GM23338 (cell line): Measurements from ENCODE around the gene CCDC30. TPM values are rescaled to one million over a fixed set of nuclear protein-coding genes. Genes with fewer than 3 reads are reported as not detected.

Experiments
- ATAC-seq: fragments of 200-7000 bp; cut with Tn5 transposase; 3 replicates; pipeline ENCODE4 v1.9.1; 2020
- DNase-seq: peaks from one replicate; pipeline ENCODE4 v3.0.0-alpha.2; 2015; ENCODE audit warnings: low spot score
- H2AFZ ChIP-seq: fragments of 200-600 bp; sonication (generic); 2 replicates; pipeline ENCODE4 v1.8.0; 2016; ENCODE audit warnings: antibody characterized with exemption, mild to moderate bottlenecking, moderate library complexity
- H3F3A ChIP-seq: fragments of 200-600 bp; sonication (generic); replicated peaks from 2 replicates; pipeline ENCODE4 v1.8.0; 2017; ENCODE audit warnings: antibody characterized with exemption, mixed run types, low read depth
- H3K27ac ChIP-seq: fragments of 200-600 bp; sonication (generic); 2 replicates; pipeline ENCODE4 v1.6.1; 2016; ENCODE audit warnings: low read depth
- H3K27me3 ChIP-seq: fragments of 200-600 bp; sonication (generic); 2 replicates; pipeline ENCODE4 v1.8.0; 2016; ENCODE audit warnings: mild to moderate bottlenecking, mixed run types, moderate library complexity; ENCODE audit not compliant: insufficient read depth
- H3K36me3 ChIP-seq: fragments of 200-600 bp; sonication (generic); 2 replicates; pipeline ENCODE4 v1.8.0; 2016; ENCODE audit warnings: mild to moderate bottlenecking; ENCODE audit not compliant: insufficient read depth
- H3K4me1 ChIP-seq: fragments of 200-600 bp; sonication (generic); 2 replicates; pipeline ENCODE4 v1.8.0; 2016; ENCODE audit warnings: mild to moderate bottlenecking, moderate library complexity; ENCODE audit not compliant: insufficient read depth
- H3K4me2 ChIP-seq: fragments of 200-600 bp; sonication (generic); 2 replicates; pipeline ENCODE4 v1.7.1; 2017; ENCODE audit warnings: mixed run types
- H3K4me3 ChIP-seq: fragments of 200-600 bp; sonication (generic); 2 replicates; pipeline ENCODE4 v1.6.1; 2016; ENCODE audit warnings: mixed run types
- H3K79me2 ChIP-seq: fragments of 200-600 bp; sonication (generic); replicated peaks from 2 replicates; pipeline ENCODE4 v1.8.0; 2017; ENCODE audit warnings: mild to moderate bottlenecking; ENCODE audit not compliant: insufficient read depth
- H3K9me2 ChIP-seq: fragments of 200-600 bp; sonication (generic); 2 replicates; pipeline ENCODE4 v1.8.0; 2017; ENCODE audit not compliant: insufficient read depth
- H4K20me1 ChIP-seq: fragments of 200-600 bp; sonication (generic); replicated peaks from 2 replicates; pipeline ENCODE4 v1.8.0; 2017; ENCODE audit warnings: mild to moderate bottlenecking; ENCODE audit not compliant: insufficient read depth
- H3K27ac Mint-ChIP-seq: 2 replicates; pipeline ENCODE4 v1.8.0; 2020; ENCODE audit warnings: inconsistent platforms, mild to moderate bottlenecking, moderate library complexity, mixed read lengths
- H3K27me3 Mint-ChIP-seq: 3 replicates; pipeline ENCODE4 v1.8.0; 2022; ENCODE audit warnings: low read depth, mild to moderate bottlenecking, moderate library complexity, mixed read lengths, inconsistent platforms; ENCODE audit not compliant: insufficient read depth, poor library complexity
- H3K36me3 Mint-ChIP-seq: 3 replicates; pipeline ENCODE4 v1.8.0; 2021; ENCODE audit warnings: low read depth, mild to moderate bottlenecking, inconsistent platforms, moderate library complexity, mixed read lengths
- H3K4me1 Mint-ChIP-seq: 3 replicates; pipeline ENCODE4 v1.8.0; 2020; ENCODE audit warnings: mild to moderate bottlenecking, inconsistent platforms, mixed read lengths
- H3K4me3 Mint-ChIP-seq: 3 replicates; pipeline ENCODE4 v1.8.0; 2021; ENCODE audit warnings: moderate library complexity, mild to moderate bottlenecking, inconsistent platforms, mixed read lengths
- H3K9me3 Mint-ChIP-seq: 3 replicates; pipeline ENCODE4 v1.8.0; 2020; ENCODE audit warnings: moderate library complexity, mild to moderate bottlenecking, inconsistent platforms, mixed read lengths
- CREB1 ChIP-seq: fragments of 250-450 bp; sonication (Bioruptor Pico); IDR thresholded peaks from 2 replicates; pipeline ENCODE4 v1.5.0; 2020; ENCODE audit warnings: low read depth, mild to moderate bottlenecking, moderate library complexity
- CTCF ChIP-seq, 2 experiments: fragments of 200-600 bp in 1 of 2; sonication (generic) in 1 of 2; conservative IDR thresholded peaks; 2 replicates each; pipeline versions ENCODE4 v1.5.1 to v1.6.1; 2016 to 2017; ENCODE audit warnings: antibody characterized with exemption in 2 of 2, low read depth in 2 of 2, mild to moderate bottlenecking in 2 of 2, moderate library complexity in 1 of 2
- ETS1 ChIP-seq: IDR thresholded peaks from 2 replicates; pipeline ENCODE4 v1.6.1; 2016; ENCODE audit warnings: antibody characterized with exemption
- EZH2 ChIP-seq: fragments of 200-600 bp; sonication (generic); IDR thresholded peaks from one replicate; pipeline ENCODE4 v1.8.0; 2017; ENCODE audit warnings: antibody characterized with exemption, mild to moderate bottlenecking, low read depth; ENCODE audit not compliant: unreplicated experiment
- EZH2phosphoT487 ChIP-seq: fragments of 200-600 bp; sonication (generic); IDR thresholded peaks from one replicate; pipeline ENCODE4 v1.8.1; 2018; ENCODE audit warnings: antibody characterized with exemption; ENCODE audit not compliant: unreplicated experiment
- JUNB ChIP-seq: IDR thresholded peaks from one replicate; pipeline ENCODE4 v1.6.1; 2016; ENCODE audit warnings: antibody characterized with exemption; ENCODE audit not compliant: unreplicated experiment
- NANOG ChIP-seq: IDR thresholded peaks from 2 replicates; pipeline ENCODE4 v1.6.1; 2016; ENCODE audit warnings: antibody characterized with exemption, borderline replicate concordance
- POLR2AphosphoS5 ChIP-seq: IDR thresholded peaks from 2 replicates; pipeline ENCODE4 v1.6.1; 2016; ENCODE audit warnings: antibody characterized with exemption, low read depth
- STAT1 ChIP-seq: IDR thresholded peaks from one replicate; pipeline ENCODE4 v1.6.1; 2016; ENCODE audit warnings: antibody characterized with exemption; ENCODE audit not compliant: unreplicated experiment
- ZNF114 ChIP-seq: fragments of 250-450 bp; sonication (Bioruptor Pico); IDR thresholded peaks from 2 replicates; pipeline ENCODE4 v1.5.0; 2020; ENCODE audit warnings: mild to moderate bottlenecking, moderate library complexity
- ZNF331 ChIP-seq: fragments of 250-450 bp; sonication (Bioruptor Pico); IDR thresholded peaks from 2 replicates; pipeline ENCODE4 v1.5.0; 2020; ENCODE audit warnings: low read depth, mild to moderate bottlenecking, moderate library complexity
- ZNF462 ChIP-seq: fragments of 250-450 bp; sonication (Bioruptor Pico); IDR thresholded peaks from 2 replicates; pipeline ENCODE4 v1.5.0; 2020; ENCODE audit warnings: mild to moderate bottlenecking, moderate library complexity
- polyA plus RNA-seq: library from polyadenylated mRNA; unstranded; fragments of >200 nt; fragmentation: Nextera tagmentation; extraction: Ambion mirVana; gene quantifications from 2 replicates; pipeline ENCODE4 v1.2.1, GENCODE V29; 2016
- total RNA-seq: library from RNA; depleted of rRNA; stranded (reverse); fragments of >200 nt; shearing (Covaris generic); gene quantifications from 2 replicates; pipeline ENCODE4 v1.2.3, GENCODE V29; 2014
- TF ChIP-seq, protein P1 (sequence below): IDR thresholded peaks from one replicate; pipeline ENCODE4 v1.6.1; 2018; ENCODE audit warnings: antibody characterized with exemption; ENCODE audit not compliant: unreplicated experiment

CCDC30 gene
- total and polyA plus RNA-seq, 2 experiments from 2014 or later: 0.56 to 1.8 TPM

GRCh38 chr1:42422737-42423136 is 40.3 kb upstream of the CCDC30 start:
- peaks cover 41% of the 10 kb centered on the region for H3K4me1 Mint-ChIP-seq
- no peak for DNase-seq
- no peaks in the 10 kb centered on the region for H3K9me3 Mint-ChIP-seq
- Histone ChIP-seq H3K9me2 (no peaks in the 10 kb centered on the region), H3K36me3 (no peaks in the 10 kb centered on the region), H3K4me2 (no peak overlapping the region), H3K4me3 (no peak overlapping the region), H4K20me1 (no peaks in the 10 kb centered on the region), H3K4me1 (peaks cover 20% of the 10 kb centered on the region), H3K27ac (no peak overlapping the region), H3K27me3 (no peaks in the 10 kb centered on the region), H3K79me2 (no peaks in the 10 kb centered on the region), H3F3A (no peaks in the 10 kb centered on the region), H2AFZ (no peak overlapping the region)
- H3K27me3 Mint-ChIP-seq: peaks cover 11% of the 10 kb centered on the region
- no peak overlapping the region for H3K27ac Mint-ChIP-seq
- no peak for ATAC-seq
- no peak for TF ChIP-seq CTCF (conservative IDR thresholded peaks at IDR 0.05; ENCODE audit: low read depth in 2 of 2)
- TF ChIP-seq POLR2AphosphoS5: no peak
- no peak for TF ChIP-seq JUNB
- TF ChIP-seq ZNF114 (CRISPR knock-in tag): no peak
- TF ChIP-seq ZNF331 (CRISPR knock-in tag): no peak
- no peak for TF ChIP-seq ZNF462
- TF ChIP-seq STAT1: no peak
- no peak for TF ChIP-seq NANOG
- TF ChIP-seq CREB1 (CRISPR knock-in tag): no peak
- no peak for TF ChIP-seq EZH2
- no peak for TF ChIP-seq EZH2phosphoT487
- TF ChIP-seq ETS1: no peak
- TF ChIP-seq, protein P1, sequence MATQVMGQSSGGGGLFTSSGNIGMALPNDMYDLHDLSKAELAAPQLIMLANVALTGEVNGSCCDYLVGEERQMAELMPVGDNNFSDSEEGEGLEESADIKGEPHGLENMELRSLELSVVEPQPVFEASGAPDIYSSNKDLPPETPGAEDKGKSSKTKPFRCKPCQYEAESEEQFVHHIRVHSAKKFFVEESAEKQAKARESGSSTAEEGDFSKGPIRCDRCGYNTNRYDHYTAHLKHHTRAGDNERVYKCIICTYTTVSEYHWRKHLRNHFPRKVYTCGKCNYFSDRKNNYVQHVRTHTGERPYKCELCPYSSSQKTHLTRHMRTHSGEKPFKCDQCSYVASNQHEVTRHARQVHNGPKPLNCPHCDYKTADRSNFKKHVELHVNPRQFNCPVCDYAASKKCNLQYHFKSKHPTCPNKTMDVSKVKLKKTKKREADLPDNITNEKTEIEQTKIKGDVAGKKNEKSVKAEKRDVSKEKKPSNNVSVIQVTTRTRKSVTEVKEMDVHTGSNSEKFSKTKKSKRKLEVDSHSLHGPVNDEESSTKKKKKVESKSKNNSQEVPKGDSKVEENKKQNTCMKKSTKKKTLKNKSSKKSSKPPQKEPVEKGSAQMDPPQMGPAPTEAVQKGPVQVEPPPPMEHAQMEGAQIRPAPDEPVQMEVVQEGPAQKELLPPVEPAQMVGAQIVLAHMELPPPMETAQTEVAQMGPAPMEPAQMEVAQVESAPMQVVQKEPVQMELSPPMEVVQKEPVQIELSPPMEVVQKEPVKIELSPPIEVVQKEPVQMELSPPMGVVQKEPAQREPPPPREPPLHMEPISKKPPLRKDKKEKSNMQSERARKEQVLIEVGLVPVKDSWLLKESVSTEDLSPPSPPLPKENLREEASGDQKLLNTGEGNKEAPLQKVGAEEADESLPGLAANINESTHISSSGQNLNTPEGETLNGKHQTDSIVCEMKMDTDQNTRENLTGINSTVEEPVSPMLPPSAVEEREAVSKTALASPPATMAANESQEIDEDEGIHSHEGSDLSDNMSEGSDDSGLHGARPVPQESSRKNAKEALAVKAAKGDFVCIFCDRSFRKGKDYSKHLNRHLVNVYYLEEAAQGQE: no peak
- H3K4me3 Mint-ChIP-seq: no peak overlapping the region
- H3K36me3 Mint-ChIP-seq: no peaks in the 10 kb centered on the region
